Activated T-cell treated with anti-CD3 and anti-CD28 coated beads, Interleukin-2, amount 50 U/mL, for 72 hours (primary cell): ENCODE results near the gene SLC12A1. TPM values are rescaled to one million over a fixed set of nuclear protein-coding genes. Genes with fewer than 3 reads are reported as not detected.

Experiments used
- ATAC-seq, 2 donors: fragments of 150-1000 bp; cut with Tn5 transposase; replicated peaks in 1 of 2; 2 replicates each; pipeline ENCODE4 v1.10.0; 2021; ENCODE audit warnings: moderate library complexity in 2 of 2, mild to moderate bottlenecking in 1 of 2
- DNase-seq, 2 donors: peaks; one replicate each; pipeline ENCODE4 v3.0.0; 2021 to 2022; ENCODE audit warnings: mixed read lengths in 1 of 2
- H3K27ac Mint-ChIP-seq: one replicate; pipeline ENCODE4 v1.8.0; 2022; ENCODE audit warnings: mild to moderate bottlenecking, moderate library complexity, mixed read lengths
- H3K27me3 Mint-ChIP-seq: one replicate; pipeline ENCODE4 v1.8.0; 2022; ENCODE audit warnings: low read depth, mixed read lengths
- H3K36me3 Mint-ChIP-seq, 2 donors: one replicate each; pipeline ENCODE4 v1.8.0; 2022; ENCODE audit warnings: mixed read lengths in 2 of 2, mild to moderate bottlenecking in 1 of 2; ENCODE audit not compliant: insufficient read depth in 2 of 2
- H3K4me1 Mint-ChIP-seq: one replicate; pipeline ENCODE4 v1.8.0; 2022; ENCODE audit warnings: low read depth, mixed read lengths
- H3K4me3 Mint-ChIP-seq, 2 donors: one replicate each; pipeline ENCODE4 v1.8.0; 2022; ENCODE audit warnings: mild to moderate bottlenecking in 2 of 2, mixed read lengths in 2 of 2, moderate library complexity in 2 of 2
- H3K9me3 Mint-ChIP-seq, 2 donors: one replicate each; pipeline ENCODE4 v1.8.0; 2022; ENCODE audit warnings: mixed read lengths in 2 of 2
- total RNA-seq, 2 donors: library from RNA; stranded (reverse); gene quantifications; one replicate each; pipeline ENCODE4 v1.2.3, GENCODE V29; 2022

Gene SLC12A1
- not detected for total RNA-seq

- peaks cover 8% of the 10 kb centered on the region for H3K27me3 Mint-ChIP-seq
- no peaks in the 10 kb centered on the region for H3K9me3 Mint-ChIP-seq
- no peaks in the 10 kb centered on the region for H3K4me1 Mint-ChIP-seq
- no peaks in the 10 kb centered on the region for H3K36me3 Mint-ChIP-seq
- ATAC-seq: no peak
- H3K4me3 Mint-ChIP-seq: no peak within 1 kb of the TSS
- no peak for DNase-seq
- peak within 1 kb of the TSS; percentile 19 for H3K27ac Mint-ChIP-seq
Observed at GRCh38 chr15:48205981-48206380, at the start of gene SLC12A1. SLC12A1 (plus strand) TSS chr15:48206302; CDS start chr15:48207720, 1,418 bp downstream.

GRCh38 chr15:48168616-48169015 is 37.5 kb upstream of the SLC12A1 start:
- Mint-ChIP-seq H3K36me3 (peaks cover 5 to 18% of the 10 kb centered on the region in 2 donors), H3K27me3 (no peaks in the 10 kb centered on the region), H3K4me3 (no peak overlapping the region), H3K4me1 (no peaks in the 10 kb centered on the region), H3K27ac (no peak overlapping the region), H3K9me3 (peaks cover 3 to 4% of the 10 kb centered on the region in 2 donors)
- DNase-seq (no peak), ATAC-seq (no peak)

GRCh38 chr15:48170981-48171380 is 35.1 kb upstream of the SLC12A1 start:
- Mint-ChIP-seq H3K4me3 (no peak overlapping the region), H3K36me3 (peaks cover 3 to 16% of the 10 kb centered on the region in 2 donors), H3K9me3 (peaks cover 3 to 4% of the 10 kb centered on the region in 2 donors), H3K27ac (no peak overlapping the region), H3K4me1 (peaks cover 13% of the 10 kb centered on the region), H3K27me3 (no peaks in the 10 kb centered on the region)
- no peak for ATAC-seq
- DNase-seq: no peak

- no peaks in the 10 kb centered on the region for H3K27me3 Mint-ChIP-seq
- peaks cover 5 to 12% of the 10 kb centered on the region in 2 donors for H3K36me3 Mint-ChIP-seq
- DNase-seq: no peak
- peak; percentile 27 to 31 for ATAC-seq
- peaks cover 3 to 4% of the 10 kb centered on the region in 2 donors for H3K9me3 Mint-ChIP-seq
- no peak overlapping the region for H3K4me3 Mint-ChIP-seq
- H3K27ac Mint-ChIP-seq: no peak overlapping the region
- H3K4me1 Mint-ChIP-seq: peaks cover 23% of the 10 kb centered on the region
Observed at GRCh38 chr15:48175126-48175525, 31.0 kb upstream of the SLC12A1 start.

GRCh38 chr15:48176112-48176511 is 30.0 kb upstream of the SLC12A1 start:
- no peak overlapping the region for H3K27ac Mint-ChIP-seq
- peaks cover 23% of the 10 kb centered on the region for H3K4me1 Mint-ChIP-seq
- H3K36me3 Mint-ChIP-seq: peaks cover 5 to 12% of the 10 kb centered on the region in 2 donors
- DNase-seq (no peak), ATAC-seq (no peak)
- H3K27me3 Mint-ChIP-seq: peaks cover 9% of the 10 kb centered on the region
- no peak overlapping the region for H3K4me3 Mint-ChIP-seq
- peaks cover 3 to 4% of the 10 kb centered on the region in 2 donors for H3K9me3 Mint-ChIP-seq

GRCh38 chr15:48176957-48177356 is 29.1 kb upstream of the SLC12A1 start:
- peak overlapping the region; percentile 90 for H3K27ac Mint-ChIP-seq
- H3K36me3 Mint-ChIP-seq: peaks cover 5 to 12% of the 10 kb centered on the region in 2 donors
- H3K9me3 Mint-ChIP-seq: peaks cover 3 to 4% of the 10 kb centered on the region in 2 donors
- H3K27me3 Mint-ChIP-seq: peaks cover 17% of the 10 kb centered on the region
- H3K4me3 Mint-ChIP-seq: peak overlapping the region; percentile 84 to 95
- DNase-seq: no peak
- peaks cover 23% of the 10 kb centered on the region for H3K4me1 Mint-ChIP-seq
- no peak for ATAC-seq

- peaks cover 23% of the 10 kb centered on the region for H3K4me1 Mint-ChIP-seq
- DNase-seq: no peak
- H3K9me3 Mint-ChIP-seq: peaks cover 2 to 3% of the 10 kb centered on the region in 2 donors
- peaks cover 21% of the 10 kb centered on the region for H3K27me3 Mint-ChIP-seq
- H3K4me3 Mint-ChIP-seq: peak overlapping the region; percentile 84 to 95
- ATAC-seq: peak; percentile 67 to 74
- peaks cover 5 to 10% of the 10 kb centered on the region in 2 donors for H3K36me3 Mint-ChIP-seq
- H3K27ac Mint-ChIP-seq: peak overlapping the region; percentile 90
Observed at GRCh38 chr15:48177383-48177765, 28.7 kb upstream of the SLC12A1 start.

GRCh38 chr15:48177766-48178647 is 28.1 kb upstream of the SLC12A1 start, which contains the start of gene MYEF2:
MYEF2 (minus strand) TSS chr15:48178295; CDS start chr15:48178237, 58 bp downstream.
- Mint-ChIP-seq H3K9me3 (peaks cover 0 to 3% of the 10 kb centered on the region in 2 donors), H3K36me3 (peaks cover 5 to 8% of the 10 kb centered on the region in 2 donors), H3K4me3 (peak within 1 kb of the TSS; percentile 84 to 95), H3K27ac (peak within 1 kb of the TSS; percentile 90), H3K27me3 (peaks cover 22% of the 10 kb centered on the region), H3K4me1 (peaks cover 23% of the 10 kb centered on the region)
- DNase-seq: peak; percentile 76 to 79
- ATAC-seq: peak; percentile 84 to 85

GRCh38 chr15:48178648-48178931 is 27.5 kb upstream of the SLC12A1 start:
- Mint-ChIP-seq H3K27me3 (peaks cover 22% of the 10 kb centered on the region), H3K4me1 (peaks cover 23% of the 10 kb centered on the region), H3K27ac (no peak overlapping the region), H3K36me3 (peaks cover 2% of the 10 kb centered on the region in 2 donors), H3K9me3 (no peaks in the 10 kb centered on the region), H3K4me3 (peak overlapping the region; percentile 31 to 53)
- ATAC-seq (no peak), DNase-seq (no peak)

- no peak overlapping the region for H3K4me3 Mint-ChIP-seq
- ATAC-seq: no peak
- H3K27ac Mint-ChIP-seq: no peak overlapping the region
- no peaks in the 10 kb centered on the region for H3K4me1 Mint-ChIP-seq
- H3K27me3 Mint-ChIP-seq: peaks cover 36% of the 10 kb centered on the region
- DNase-seq: no peak
- no peaks in the 10 kb centered on the region for H3K36me3 Mint-ChIP-seq
- H3K9me3 Mint-ChIP-seq: peaks cover 0 to 1% of the 10 kb centered on the region in 2 donors
Observed at GRCh38 chr15:48182749-48183148, 23.4 kb upstream of the SLC12A1 start.

GRCh38 chr15:48185529-48185928 is 20.6 kb upstream of the SLC12A1 start:
- H3K4me3 Mint-ChIP-seq: no peak overlapping the region
- no peak for ATAC-seq
- H3K27me3 Mint-ChIP-seq: peaks cover 34% of the 10 kb centered on the region
- peaks cover 0 to 1% of the 10 kb centered on the region in 2 donors for H3K9me3 Mint-ChIP-seq
- H3K27ac Mint-ChIP-seq: no peak overlapping the region
- no peaks in the 10 kb centered on the region for H3K4me1 Mint-ChIP-seq
- no peak for DNase-seq
- H3K36me3 Mint-ChIP-seq: no peaks in the 10 kb centered on the region

- ATAC-seq (no peak), DNase-seq (no peak)
- Mint-ChIP-seq H3K27me3 (peaks cover 34% of the 10 kb centered on the region), H3K9me3 (peaks cover 1 to 3% of the 10 kb centered on the region in 2 donors), H3K4me1 (peaks cover 5% of the 10 kb centered on the region), H3K4me3 (no peak overlapping the region), H3K36me3 (peaks cover 0 to 3% of the 10 kb centered on the region in 2 donors), H3K27ac (no peak overlapping the region)
Observed at GRCh38 chr15:48186271-48186670, 19.8 kb upstream of the SLC12A1 start.

- DNase-seq (peak; percentile 33 to 43), ATAC-seq (no peak)
- H3K27ac Mint-ChIP-seq: no peak overlapping the region
- peak overlapping the region; percentile 54 to 76 for H3K4me3 Mint-ChIP-seq
- H3K4me1 Mint-ChIP-seq: peaks cover 8% of the 10 kb centered on the region
- H3K9me3 Mint-ChIP-seq: peaks cover 3% of the 10 kb centered on the region in 2 donors
- peaks cover 0 to 3% of the 10 kb centered on the region in 2 donors for H3K36me3 Mint-ChIP-seq
- peaks cover 32% of the 10 kb centered on the region for H3K27me3 Mint-ChIP-seq
Observed at GRCh38 chr15:48190932-48191573, 15.0 kb upstream of the SLC12A1 start.
